PC-3 (cell line): ENCODE results near the gene ZNF14. TPM values are rescaled to one million over a fixed set of nuclear protein-coding genes. Genes with fewer than 3 reads are reported as not detected.

Source experiments
- ATAC-seq: fragments of 200-7000 bp; cut with Tn5 transposase; 2 replicates; pipeline ENCODE4 v1.9.1; 2020; ENCODE audit warnings: mild to moderate bottlenecking, moderate library complexity
- BruUV-seq: library from RNA; stranded (reverse); fragments of 400-500 nt; replicated peaks from 2 replicates; lab custom pipeline; 2021; lab: Mats Ljungman, UMichigan
- CTCF ChIA-PET: fragments of 300-600 bp; sonication (Branson Sonifier 250); formaldehyde crosslinking; loops from one replicate; lab custom pipeline; 2022; ENCODE audit warnings: antibody characterized with exemption; lab: Charles Lee
- POLR2A ChIA-PET: fragments of 300-600 bp; sonication (Branson Sonifier 250); formaldehyde crosslinking; loops from one replicate; lab custom pipeline; 2022; ENCODE audit warnings: antibody characterized with exemption; ENCODE audit not compliant: unreplicated experiment; lab: Charles Lee
- DNase-seq: peaks from one replicate; pipeline ENCODE4 v3.0.0-alpha.2; 2015
- H2AFZ ChIP-seq: fragments of 300-600 bp; sonication (generic); 2 replicates; pipeline ENCODE4 v1.6.0; 2016; ENCODE audit warnings: antibody characterized with exemption, low read length
- H3F3A ChIP-seq: fragments of 300-600 bp; sonication (generic); one replicate; pipeline ENCODE4 v1.6.0; 2017; ENCODE audit warnings: antibody characterized with exemption, low read length, control low read depth, mild to moderate bottlenecking; ENCODE audit not compliant: unreplicated experiment
- H3K27ac ChIP-seq: fragments of 300-600 bp; sonication (generic); 2 replicates; pipeline ENCODE4 v1.5.1; 2016; ENCODE audit warnings: mild to moderate bottlenecking, low read length
- H3K27me3 ChIP-seq: fragments of 300-600 bp; sonication (generic); 2 replicates; pipeline ENCODE4 v1.6.1; 2016; ENCODE audit warnings: low read length, mixed read lengths
- H3K36me3 ChIP-seq: fragments of 300-600 bp; sonication (generic); 2 replicates; pipeline ENCODE4 v1.6.1; 2016; ENCODE audit warnings: low read depth, mixed run types, low read length, mixed read lengths
- H3K4me1 ChIP-seq: fragments of 300-600 bp; sonication (generic); 2 replicates; pipeline ENCODE4 v1.5.1; 2016; ENCODE audit warnings: low read length; ENCODE audit not compliant: insufficient read depth
- H3K4me2 ChIP-seq: fragments of 300-600 bp; sonication (generic); 2 replicates; pipeline ENCODE4 v1.6.0; 2016; ENCODE audit warnings: low read length
- H3K4me3 ChIP-seq: fragments of 300-600 bp; sonication (generic); 2 replicates; pipeline ENCODE4 v1.5.1; 2016; ENCODE audit warnings: mild to moderate bottlenecking, low read length, mixed read lengths
- H3K79me2 ChIP-seq: fragments of 300-600 bp; sonication (generic); 2 replicates; pipeline ENCODE4 v1.6.1; 2017; ENCODE audit warnings: low read length, mixed read lengths
- H3K9ac ChIP-seq: fragments of 300-600 bp; sonication (generic); 2 replicates; pipeline ENCODE4 v1.6.0; 2016; ENCODE audit warnings: mild to moderate bottlenecking, low read length
- H3K9me2 ChIP-seq: fragments of 300-600 bp; sonication (generic); replicated peaks from 2 replicates; pipeline ENCODE4 v1.6.1; 2016; ENCODE audit warnings: mixed run types, low read length, mixed read lengths
- H3K9me3 ChIP-seq: fragments of 300-600 bp; sonication (generic); 2 replicates; pipeline ENCODE4 v1.6.1; 2016; ENCODE audit warnings: low read length, mixed read lengths
- H4K20me1 ChIP-seq: fragments of 300-600 bp; sonication (generic); 2 replicates; pipeline ENCODE4 v1.6.1; 2016; ENCODE audit warnings: low read length, mixed read lengths
- CTCF ChIP-seq: fragments of 300-600 bp; sonication (generic); conservative IDR thresholded peaks from 2 replicates; pipeline ENCODE4 v1.5.1; 2017; ENCODE audit warnings: antibody characterized with exemption, low read depth, mild to moderate bottlenecking, low read length
- EZH2 ChIP-seq: fragments of 300-600 bp; sonication (generic); IDR thresholded peaks from one replicate; pipeline ENCODE4 v1.6.1; 2017; ENCODE audit warnings: antibody characterized with exemption, mild to moderate bottlenecking, low read length; ENCODE audit not compliant: unreplicated experiment
- EZH2phosphoT487 ChIP-seq: fragments of 300-600 bp; sonication (generic); IDR thresholded peaks from 2 replicates; pipeline ENCODE4 v1.6.1; 2018; ENCODE audit warnings: mild to moderate bottlenecking, antibody characterized with exemption, low read length, borderline replicate concordance
- intact Hi-C: fragments of 100-400 bp; cut with micrococcal nuclease; formaldehyde crosslinking; loops from 2 replicates; pipeline ENCODE4 v1.9.0; 2023
- total RNA-seq: library from RNA; depleted of rRNA; stranded (reverse); fragments of >200 nt; gene quantifications from 2 replicates; pipeline ENCODE4 v1.2.3, GENCODE V29; 2014

The ZNF14 gene
- total RNA-seq, 1 experiment from 2014 or later: 3.0 TPM

GRCh38 chr19:19750842-19751790 is 18.2 kb upstream of the ZNF14 start:
- DNase-seq (no peak), ATAC-seq (no peak)
- H3K79me2 ChIP-seq: no peaks in the 10 kb centered on the region
- H4K20me1 ChIP-seq: no peaks in the 10 kb centered on the region
- POLR2A ChIA-PET: no interaction called here
- H3K4me2 ChIP-seq: no peak overlapping the region
- no peaks in the 10 kb centered on the region for H3F3A ChIP-seq
- BruUV-seq: no TSS peak
- no peak overlapping the region for H3K27ac ChIP-seq
- 0 out of 2 replicates have a peak, but pooled peaks cover 4% of the 10 kb centered on the region for H3K9me3 ChIP-seq
- H3K9me2 ChIP-seq: no peaks in the 10 kb centered on the region
- no peak overlapping the region for H3K9ac ChIP-seq
- no peaks in the 10 kb centered on the region for H3K36me3 ChIP-seq
- H2AFZ ChIP-seq: no peak overlapping the region
- intact Hi-C loops: no loop called here
- TF ChIP-seq EZH2phosphoT487: no peak
- no peak for TF ChIP-seq CTCF
- no peak for TF ChIP-seq EZH2
- H3K4me1 ChIP-seq: no peaks in the 10 kb centered on the region
- CTCF ChIA-PET: no interaction called here
- H3K4me3 ChIP-seq: no peak overlapping the region
- H3K27me3 ChIP-seq: no peaks in the 10 kb centered on the region

GRCh38 chr19:19749908-19750841 is 17.3 kb upstream of the ZNF14 start:
- H2AFZ ChIP-seq: no peak overlapping the region
- ATAC-seq (no peak), DNase-seq (no peak)
- intact Hi-C loops: no loop called here
- H3K9me3 ChIP-seq: 0 out of 2 replicates have a peak, but pooled peaks cover 4% of the 10 kb centered on the region
- ChIA-PET CTCF (no interaction called here), POLR2A (no interaction called here)
- H3K36me3 ChIP-seq: no peaks in the 10 kb centered on the region
- H3K4me1 ChIP-seq: no peaks in the 10 kb centered on the region
- no peak overlapping the region for H3K4me2 ChIP-seq
- no peak overlapping the region for H3K9ac ChIP-seq
- H4K20me1 ChIP-seq: no peaks in the 10 kb centered on the region
- no peaks in the 10 kb centered on the region for H3K79me2 ChIP-seq
- H3F3A ChIP-seq: no peaks in the 10 kb centered on the region
- H3K27ac ChIP-seq: no peak overlapping the region
- no peaks in the 10 kb centered on the region for H3K27me3 ChIP-seq
- H3K4me3 ChIP-seq: no peak overlapping the region
- TF ChIP-seq EZH2phosphoT487 (no peak), CTCF (no peak), EZH2 (no peak)
- no peaks in the 10 kb centered on the region for H3K9me2 ChIP-seq
- BruUV-seq: no TSS peak
